Spinal cord (tissue), 10 donors: ENCODE measurements around the gene HNRNPM. TPM values are rescaled to one million over a fixed set of nuclear protein-coding genes. Genes with fewer than 3 reads are reported as not detected.
"Not testable (repeated sequence)": the region's sequence is repeated elsewhere in the genome, so short reads cannot be mapped to it uniquely, and the experiment has no call there.

Source experiments
- DNase-seq, 6 donors: peaks; one replicate each; pipeline versions ENCODE4 v3.0.0 to v3.0.0-alpha.2; 2013 to 2015; ENCODE audit warnings: low spot score in 6 of 6, low read depth in 4 of 6
- H3K27ac ChIP-seq: one replicate; pipeline ENCODE4 v1.5.1; 2013; ENCODE audit warnings: low read depth, low read length, control low read depth
- H3K27me3 ChIP-seq: one replicate; pipeline ENCODE4 v1.6.1; 2013; ENCODE audit warnings: low read length; ENCODE audit not compliant: control insufficient read depth, insufficient read depth
- H3K36me3 ChIP-seq: one replicate; pipeline ENCODE4 v1.6.1; 2013; ENCODE audit warnings: low read length; ENCODE audit not compliant: control insufficient read depth, insufficient read depth
- H3K4me1 ChIP-seq: one replicate; pipeline ENCODE4 v1.6.1; 2013; ENCODE audit warnings: low read length; ENCODE audit not compliant: control insufficient read depth, insufficient read depth
- H3K4me3 ChIP-seq: one replicate; pipeline ENCODE4 v1.5.1; 2013; ENCODE audit warnings: low read depth, low read length, control low read depth
- H3K9me3 ChIP-seq: one replicate; pipeline ENCODE4 v1.6.1; 2013; ENCODE audit warnings: low read length; ENCODE audit not compliant: control insufficient read depth, insufficient read depth
- WGBS: methylation state at CpG from one replicate; pipeline ENCODE4 v1.1.5; 2013; ENCODE audit warnings: missing lambda C conversion rate; ENCODE audit not compliant: insufficient coverage; 5-methylcytosine and 5-hydroxymethylcytosine counted together
- polyA plus RNA-seq, 2 donors: library from polyadenylated mRNA; unstranded; fragments of 120-200 nt; gene quantifications; one replicate each; pipeline ENCODE4 v1.2.1, GENCODE V29; 2013; ENCODE audit not compliant: insufficient read length in 2 of 2
- total RNA-seq, 2 donors: library from RNA; depleted of rRNA in 1 of 2; stranded (reverse); fragments of 120-200 nt in 1 of 2; fragments of >200 nt in 1 of 2; gene quantifications; one replicate each; pipeline versions ENCODE4 v1.2.3 to v1.2.4, GENCODE V29; 2013 to 2014
- donor health status: healthy.

HNRNPM gene
- total and polyA plus RNA-seq, 4 donors = 54.8 to 258 (median 150) TPM

- H3K36me3 ChIP-seq = peaks cover 80% of the 10 kb centered on the region
- 97% methylated on average over 21 of the region's 21 CpGs for WGBS
- no peak overlapping the region for H3K4me3 ChIP-seq
- H3K4me1 ChIP-seq = peaks cover 16% of the 10 kb centered on the region
- no peaks in the 10 kb centered on the region for H3K27me3 ChIP-seq
- no peak for DNase-seq
- H3K9me3 ChIP-seq = no peaks in the 10 kb centered on the region
- H3K27ac ChIP-seq = no peak overlapping the region
These were observed 42.8 kb upstream of the HNRNPM start for GRCh38 chr19:8401981-8402411.

- DNase-seq = no peak
- peaks cover 69% of the 10 kb centered on the region for H3K36me3 ChIP-seq
These were observed 41.5 kb upstream of the HNRNPM start for GRCh38 chr19:8403098-8403819.

GRCh38 chr19:8403820-8404109, 41.0 kb upstream of the HNRNPM start:
- DNase-seq = no peak
- no peaks in the 10 kb centered on the region for H3K9me3 ChIP-seq
- H3K27ac ChIP-seq = no peak overlapping the region
- H3K27me3 ChIP-seq = no peaks in the 10 kb centered on the region
- peaks cover 64% of the 10 kb centered on the region for H3K36me3 ChIP-seq
- no peak overlapping the region for H3K4me3 ChIP-seq
- WGBS = 85% methylated on average over 22 of the region's 24 CpGs
- H3K4me1 ChIP-seq = no peaks in the 10 kb centered on the region

More at GRCh38 chr19:8403098-8403819, 41.5 kb upstream of the HNRNPM start:
- 93% methylated on average over 43 of the region's 44 CpGs for WGBS
- Histone ChIP-seq H3K4me1 (peaks cover 3% of the 10 kb centered on the region), H3K27ac (no peak overlapping the region), H3K27me3 (no peaks in the 10 kb centered on the region), H3K9me3 (no peaks in the 10 kb centered on the region), H3K4me3 (no peak overlapping the region)

- no peak for DNase-seq
- WGBS = 87% methylated on average over 15 of the region's 18 CpGs
These were observed 40.2 kb upstream of the HNRNPM start for GRCh38 chr19:8404391-8405151.

GRCh38 chr19:8410718-8411117, 34.1 kb upstream of the HNRNPM start:
- H3K27ac ChIP-seq, H3K27me3 ChIP-seq, H3K4me3 ChIP-seq, DNase-seq, H3K36me3 ChIP-seq, H3K9me3 ChIP-seq: not testable (repeated sequence)
- WGBS = 88% methylated on average over 13 of the region's 13 CpGs
- H3K4me1 ChIP-seq = peaks cover 19% of the 10 kb centered on the region

More at GRCh38 chr19:8404391-8405151, 40.2 kb upstream of the HNRNPM start:
- no peaks in the 10 kb centered on the region for H3K4me1 ChIP-seq
- H3K27ac ChIP-seq = no peak overlapping the region
- no peak overlapping the region for H3K4me3 ChIP-seq
- H3K9me3 ChIP-seq = no peaks in the 10 kb centered on the region
- peaks cover 58% of the 10 kb centered on the region for H3K36me3 ChIP-seq
- H3K27me3 ChIP-seq = no peaks in the 10 kb centered on the region

GRCh38 chr19:8412783-8413628, 31.8 kb upstream of the HNRNPM start, which contains the start of gene MARCHF2:
Gene MARCHF2, plus strand, starts transcription at chr19:8413305. Its CDS starts 8,536 bp downstream, at chr19:8421841.
- Histone ChIP-seq H3K4me3 (peak within 1 kb of the TSS; percentile 38), H3K36me3 (peaks cover 1% of the 10 kb centered on the region), H3K27ac (no peak within 1 kb of the TSS), H3K4me1 (peaks cover 20% of the 10 kb centered on the region), H3K27me3 (no peaks in the 10 kb centered on the region), H3K9me3 (no peaks in the 10 kb centered on the region)
- DNase-seq = peak; percentile 80 to 98 (median 92)
- 4% methylated on average over 85 of the region's 89 CpGs for WGBS

GRCh38 chr19:8413629-8413995, 31.2 kb upstream of the HNRNPM start:
- Histone ChIP-seq H3K27ac (no peak overlapping the region), H3K27me3 (no peaks in the 10 kb centered on the region), H3K4me3 (peak overlapping the region; percentile 38), H3K4me1 (peaks cover 20% of the 10 kb centered on the region), H3K9me3 (no peaks in the 10 kb centered on the region), H3K36me3 (peaks cover 5% of the 10 kb centered on the region)
- WGBS = no CpG with 5 or more reads among the region's 3 CpGs
- DNase-seq = peak in 1 of 6 donors; percentile 9

GRCh38 chr19:8416796-8417195, 28.0 kb upstream of the HNRNPM start:
- Histone ChIP-seq H3K9me3 (no peaks in the 10 kb centered on the region), H3K27me3 (no peaks in the 10 kb centered on the region), H3K4me3 (no peak overlapping the region), H3K4me1 (peaks cover 20% of the 10 kb centered on the region), H3K27ac (no peak overlapping the region), H3K36me3 (peaks cover 12% of the 10 kb centered on the region)
- 67% methylated on average over 3 of the region's 4 CpGs for WGBS
- no peak for DNase-seq
